GM19351 (cell line): ENCODE results near the gene WDTC1.

ENCODE experiments used
- ATAC-seq: cut with Tn5 transposase; IDR thresholded peaks from one replicate; pipeline ENCODE4 v1.9.1; 2021; ENCODE audit warnings: mild to moderate bottlenecking, moderate library complexity; ENCODE audit not compliant: unreplicated experiment

The WDTC1 gene

DNA sequence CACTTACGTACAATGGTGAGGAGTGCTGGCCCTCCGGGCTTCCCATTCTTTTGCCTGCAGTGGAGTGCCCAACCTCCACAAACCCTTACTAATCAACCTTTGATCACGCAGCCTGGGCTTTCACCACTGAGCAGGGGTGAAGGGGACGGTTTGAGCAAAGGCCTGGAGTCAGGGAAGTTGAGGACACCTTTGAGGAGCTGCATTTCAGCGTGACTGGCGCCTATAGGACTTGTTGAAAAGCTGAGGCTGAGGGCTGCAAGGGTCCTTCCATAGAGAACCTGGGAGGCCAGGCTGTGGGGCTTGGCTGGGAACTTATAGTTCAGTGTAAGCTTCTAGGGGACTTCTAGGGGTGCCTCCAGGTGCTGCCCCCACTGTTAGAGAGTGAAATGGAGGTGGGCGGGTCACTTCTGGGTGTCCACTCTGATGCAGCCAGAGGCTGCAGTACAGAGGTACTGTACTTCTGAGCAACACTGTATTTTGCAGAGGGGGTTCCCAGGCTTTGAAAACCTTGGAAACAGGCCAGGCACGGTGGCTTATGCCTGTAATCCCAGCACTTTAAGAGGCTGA, 117.2 kb downstream of the WDTC1 start:
- no peak for ATAC-seq

DNA sequence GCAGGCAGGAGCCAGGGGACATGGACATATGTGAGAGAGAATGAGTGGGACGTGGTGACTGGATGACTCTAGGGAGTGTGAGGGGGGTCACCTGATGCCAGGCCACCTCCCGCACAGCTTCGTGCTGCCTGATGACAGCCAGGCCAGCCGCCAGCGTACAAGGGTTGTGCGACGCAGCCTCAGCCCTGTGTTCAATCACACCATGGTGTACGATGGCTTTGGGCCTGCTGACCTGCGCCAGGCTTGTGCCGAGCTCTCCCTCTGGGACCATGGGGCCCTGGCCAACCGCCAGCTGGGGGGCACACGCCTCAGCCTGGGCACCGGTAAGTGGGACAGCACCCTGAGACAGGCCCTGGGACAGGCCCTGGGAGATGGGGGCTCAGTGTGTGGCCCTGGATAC, 118.7 kb downstream of the WDTC1 start:
- ATAC-seq = no peak

DNA sequence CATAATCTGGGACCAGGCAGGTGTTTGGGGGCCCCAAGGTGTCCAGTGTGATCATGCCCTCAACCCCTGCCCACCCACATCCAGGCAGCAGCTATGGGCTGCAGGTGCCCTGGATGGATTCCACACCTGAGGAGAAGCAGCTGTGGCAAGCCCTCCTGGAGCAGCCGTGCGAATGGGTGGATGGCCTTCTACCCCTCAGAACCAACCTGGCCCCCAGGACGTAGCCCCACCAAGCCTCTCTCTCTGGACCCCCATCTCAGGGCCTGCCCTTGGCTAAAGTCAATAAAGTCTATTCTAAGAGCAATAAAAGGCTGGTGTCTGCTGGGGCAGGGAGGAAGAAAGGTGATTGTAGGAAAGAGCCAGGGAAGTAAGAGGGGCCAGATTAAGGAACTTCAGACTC, 119.2 kb downstream of the WDTC1 start:
- ATAC-seq = no peak

DNA sequence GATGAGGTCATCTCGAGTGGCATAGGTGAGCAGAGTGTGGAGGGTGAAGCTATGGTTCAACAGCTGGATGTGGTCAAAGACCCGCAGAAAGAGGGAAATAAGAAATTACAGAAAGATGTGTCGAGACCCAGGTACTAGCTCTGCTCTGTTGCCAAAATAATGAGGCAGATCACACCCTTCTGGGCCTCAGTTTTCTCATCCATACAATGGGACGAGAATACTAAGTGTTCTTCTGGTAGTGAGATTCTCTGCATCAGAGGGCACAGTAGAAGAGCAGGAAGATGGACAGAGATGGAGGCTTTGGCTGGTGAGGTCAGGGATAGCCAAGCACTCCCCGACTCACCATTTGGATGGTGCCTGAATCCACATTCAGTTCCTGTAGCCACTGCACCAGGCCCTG, 121.3 kb downstream of the WDTC1 start:
- ATAC-seq = no peak

DNA sequence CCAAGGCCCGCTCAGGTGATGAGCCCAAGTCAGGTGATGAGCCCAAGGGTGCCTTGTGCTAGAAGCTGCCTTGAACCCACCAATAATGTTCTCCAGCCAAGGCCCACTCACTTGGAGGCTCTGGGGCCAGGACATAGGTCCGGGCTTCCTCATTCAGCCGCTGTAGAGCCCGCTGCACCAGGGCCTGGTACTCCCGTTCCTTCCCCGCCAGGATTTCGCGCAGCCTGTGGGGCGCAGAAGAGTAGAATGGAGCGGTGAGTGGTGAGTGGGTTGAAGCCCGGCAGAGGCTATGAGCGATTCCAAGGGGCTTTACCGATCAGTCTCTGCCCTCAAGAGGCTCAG, 121.8 kb downstream of the WDTC1 start:
- ATAC-seq = no peak

DNA sequence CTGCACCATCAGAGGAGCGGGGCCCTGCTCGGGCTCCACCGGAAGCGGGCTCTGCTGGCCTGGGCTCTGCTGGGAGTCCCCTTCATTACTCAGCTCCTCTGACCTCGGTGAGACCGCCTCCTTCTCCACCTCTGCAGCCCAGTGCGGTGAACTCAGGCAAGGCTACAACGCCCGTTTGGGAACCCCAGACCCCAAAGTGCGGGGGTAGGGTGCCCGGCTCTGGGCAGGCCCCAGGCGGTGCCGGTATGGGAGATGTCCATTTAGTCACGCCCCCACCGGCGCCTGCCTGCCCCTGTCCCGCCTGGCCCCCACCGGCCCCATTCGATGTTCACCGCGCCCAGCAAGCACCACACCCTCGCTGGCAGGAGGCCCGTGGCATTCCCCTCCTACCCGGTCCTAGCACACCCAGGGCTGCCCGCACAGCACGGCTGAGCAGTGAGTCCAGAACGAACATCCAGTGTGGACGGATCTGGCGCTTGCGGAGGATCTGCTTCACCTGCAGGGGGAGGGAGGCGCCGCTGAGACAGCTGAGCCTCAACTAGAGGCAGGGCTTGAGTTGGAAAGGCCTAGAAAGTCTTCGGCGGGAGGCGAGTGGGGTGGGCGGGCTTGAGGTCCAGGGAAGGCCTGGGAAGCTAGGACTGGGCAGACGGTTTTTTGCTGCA, 122.3 kb downstream of the WDTC1 start:
- ATAC-seq = no peak

DNA sequence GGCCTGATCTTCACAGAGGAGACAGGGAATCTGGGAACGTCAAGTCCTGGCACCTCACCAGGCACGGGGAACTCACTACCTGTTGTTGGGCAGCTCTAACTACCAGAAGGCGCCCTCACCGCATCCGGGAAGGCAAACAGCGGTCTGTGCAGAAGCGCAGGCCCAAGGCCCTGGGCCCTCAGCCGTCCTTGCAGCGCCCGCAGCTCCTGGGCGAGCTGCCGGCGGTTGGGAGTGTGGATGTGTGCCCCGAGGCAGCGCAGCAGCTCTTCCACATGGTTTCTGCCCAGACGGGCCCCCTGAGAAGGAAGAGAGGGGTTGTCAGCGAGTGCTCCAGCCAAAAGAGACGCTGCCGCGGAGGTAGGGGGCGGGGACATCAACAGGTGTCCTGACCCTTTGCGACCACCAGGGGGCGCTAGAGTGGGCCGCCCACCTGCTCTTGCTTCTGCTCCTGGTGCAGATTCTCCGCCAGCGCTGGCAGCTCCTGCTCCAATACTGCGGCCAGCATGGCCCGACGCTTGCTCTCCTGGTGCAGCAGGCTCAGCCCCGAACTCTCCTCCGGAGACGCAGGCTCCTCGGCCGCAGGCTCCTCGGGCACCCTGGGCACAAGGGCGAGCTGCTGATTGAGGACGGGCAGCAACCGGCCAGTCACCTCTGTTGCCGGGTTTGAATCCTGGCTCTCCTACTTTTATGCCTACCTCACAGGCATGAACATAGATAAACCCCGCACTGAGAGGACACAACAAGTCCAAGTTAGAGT, 123.0 kb downstream of the WDTC1 start:
- ATAC-seq = peak; percentile 47
